Measurements from ENCODE around the gene CDH15. TPM values are rescaled to one million over a fixed set of nuclear protein-coding genes. Genes with fewer than 3 reads are reported as not detected.
"Not testable (repeated sequence)": the region's sequence is repeated elsewhere in the genome, so short reads cannot be mapped to it uniquely, and the experiment has no call there.

The CDH15 gene
- total and polyA plus RNA-seq, 9 of the 15 experiments (the other 6 are each of a cell fraction or from before 2014, with no cell fraction given): 0.07 to 0.18 TPM; not detected in 7

DNA sequence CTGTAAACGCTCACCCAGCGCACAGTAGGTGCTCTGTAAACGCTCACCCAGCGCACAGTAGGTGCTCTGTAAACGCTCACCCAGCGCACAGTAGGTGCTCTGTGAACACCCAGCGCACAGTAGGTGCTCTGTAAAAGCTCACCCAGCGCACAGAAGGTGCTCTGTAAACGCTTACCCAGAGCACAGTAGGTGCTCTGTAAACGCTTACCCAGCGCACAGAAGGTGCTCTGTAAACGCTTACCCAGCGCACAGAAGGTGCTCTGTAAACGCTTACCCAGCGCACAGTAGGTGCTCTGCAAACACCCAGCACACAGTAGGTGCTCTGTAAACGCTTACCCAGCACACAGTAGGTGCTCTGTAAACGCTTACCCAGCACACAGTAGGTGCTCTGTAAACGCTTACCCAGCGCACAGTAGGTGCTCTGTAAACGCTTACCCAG, 15.1 kb downstream of the CDH15 start (continued):
- TF ChIP-seq, protein P1, sequence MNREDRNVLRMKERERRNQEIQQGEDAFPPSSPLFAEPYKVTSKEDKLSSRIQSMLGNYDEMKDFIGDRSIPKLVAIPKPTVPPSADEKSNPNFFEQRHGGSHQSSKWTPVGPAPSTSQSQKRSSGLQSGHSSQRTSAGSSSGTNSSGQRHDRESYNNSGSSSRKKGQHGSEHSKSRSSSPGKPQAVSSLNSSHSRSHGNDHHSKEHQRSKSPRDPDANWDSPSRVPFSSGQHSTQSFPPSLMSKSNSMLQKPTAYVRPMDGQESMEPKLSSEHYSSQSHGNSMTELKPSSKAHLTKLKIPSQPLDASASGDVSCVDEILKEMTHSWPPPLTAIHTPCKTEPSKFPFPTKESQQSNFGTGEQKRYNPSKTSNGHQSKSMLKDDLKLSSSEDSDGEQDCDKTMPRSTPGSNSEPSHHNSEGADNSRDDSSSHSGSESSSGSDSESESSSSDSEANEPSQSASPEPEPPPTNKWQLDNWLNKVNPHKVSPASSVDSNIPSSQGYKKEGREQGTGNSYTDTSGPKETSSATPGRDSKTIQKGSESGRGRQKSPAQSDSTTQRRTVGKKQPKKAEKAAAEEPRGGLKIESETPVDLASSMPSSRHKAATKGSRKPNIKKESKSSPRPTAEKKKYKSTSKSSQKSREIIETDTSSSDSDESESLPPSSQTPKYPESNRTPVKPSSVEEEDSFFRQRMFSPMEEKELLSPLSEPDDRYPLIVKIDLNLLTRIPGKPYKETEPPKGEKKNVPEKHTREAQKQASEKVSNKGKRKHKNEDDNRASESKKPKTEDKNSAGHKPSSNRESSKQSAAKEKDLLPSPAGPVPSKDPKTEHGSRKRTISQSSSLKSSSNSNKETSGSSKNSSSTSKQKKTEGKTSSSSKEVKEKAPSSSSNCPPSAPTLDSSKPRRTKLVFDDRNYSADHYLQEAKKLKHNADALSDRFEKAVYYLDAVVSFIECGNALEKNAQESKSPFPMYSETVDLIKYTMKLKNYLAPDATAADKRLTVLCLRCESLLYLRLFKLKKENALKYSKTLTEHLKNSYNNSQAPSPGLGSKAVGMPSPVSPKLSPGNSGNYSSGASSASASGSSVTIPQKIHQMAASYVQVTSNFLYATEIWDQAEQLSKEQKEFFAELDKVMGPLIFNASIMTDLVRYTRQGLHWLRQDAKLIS (CRISPR knock-in tag; IDR thresholded peaks at IDR 0.05): 0 out of 2 replicates have a peak, but pooled peaks have one; percentile 63
- TF ChIP-seq KLF1 (tag; IDR thresholded peaks at IDR 0.05) (0 out of 2 replicates have a peak, but pooled peaks have one; percentile 20), NR2C2 (tag; IDR thresholded peaks at IDR 0.05) (0 out of 2 replicates have a peak, but pooled peaks have one; percentile 25), STAG1 (CRISPR knock-in tag; IDR thresholded peaks at IDR 0.05; ENCODE audit: borderline replicate concordance) (0 out of 2 replicates have a peak, but pooled peaks have one; percentile 23), FOXA3 (CRISPR knock-in tag; conservative IDR thresholded peaks at IDR 0.05 in 1 of 2, IDR thresholded peaks at IDR 0.05 in 1 of 2) (peak in 1 of 2 experiments; percentile 99; a peak in 2 of 4 replicates), BCOR (IDR thresholded peaks at IDR 0.05) (0 out of 2 replicates have a peak, but pooled peaks have one; percentile 12), MEF2D (tag; conservative IDR thresholded peaks at IDR 0.05; ENCODE audit: low read depth) (0 out of 2 replicates have a peak, but pooled peaks have one; percentile 57)
- not testable (repeated sequence) for TF ChIP-seq NR2C2 (CRISPR knock-in tag; IDR thresholded peaks at IDR 0.05)

Data from K562 (cell line).